Activated CD4-positive, alpha-beta T cell treated with anti-CD3 and anti-CD28 coated beads for 1 hour (primary cell): ENCODE results near the gene ZNF43.
"Not testable (repeated sequence)": the region's sequence is repeated elsewhere in the genome, so short reads cannot be mapped to it uniquely, and the experiment has no call there.

Experiments used
- DNase-seq: peaks from one replicate; pipeline ENCODE4 v3.0.0-alpha.2; 2020

Gene ZNF43

GRCh38 chr19:21835810-21836444 lies at the start of gene ZNF43:
ZNF43 (minus strand) TSS chr19:21836182; CDS start chr19:21836038, 144 bp downstream.
- DNase-seq: peak; percentile 86

- DNase-seq: not testable (repeated sequence)
These were observed 49.5 kb upstream of the ZNF43 start for GRCh38 chr19:21885516-21885915.

DNA sequence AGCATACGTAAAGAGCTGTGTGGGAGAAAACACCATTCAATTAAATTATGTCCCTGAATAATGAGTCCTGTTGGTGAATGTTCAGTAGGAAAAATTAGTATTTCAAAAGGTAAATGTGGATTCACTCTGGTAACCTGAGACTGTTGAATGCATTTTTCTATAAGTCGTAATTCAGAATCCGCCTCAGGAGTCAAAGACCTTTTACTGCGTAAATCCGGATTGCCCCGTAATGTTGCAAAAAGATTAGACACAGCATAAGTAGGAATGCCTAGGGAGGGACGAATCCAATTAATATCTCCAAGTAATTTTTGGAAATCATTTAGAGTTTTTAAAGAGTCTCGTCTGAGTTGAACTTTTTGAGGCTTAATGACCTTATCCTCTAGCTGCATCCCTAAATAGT lies 48.8 kb upstream of the ZNF43 start:
- not testable (repeated sequence) for DNase-seq

GRCh38 chr19:21883516-21883915 lies 47.5 kb upstream of the ZNF43 start:
- DNase-seq: no peak

- DNase-seq: not testable (repeated sequence)
These were observed 44.8 kb upstream of the ZNF43 start for GRCh38 chr19:21880761-21881160.

- DNase-seq: no peak
These were observed 42.7 kb upstream of the ZNF43 start for GRCh38 chr19:21878646-21879045.

GRCh38 chr19:21877976-21878375 lies 42.0 kb upstream of the ZNF43 start:
- DNase-seq: no peak

DNA sequence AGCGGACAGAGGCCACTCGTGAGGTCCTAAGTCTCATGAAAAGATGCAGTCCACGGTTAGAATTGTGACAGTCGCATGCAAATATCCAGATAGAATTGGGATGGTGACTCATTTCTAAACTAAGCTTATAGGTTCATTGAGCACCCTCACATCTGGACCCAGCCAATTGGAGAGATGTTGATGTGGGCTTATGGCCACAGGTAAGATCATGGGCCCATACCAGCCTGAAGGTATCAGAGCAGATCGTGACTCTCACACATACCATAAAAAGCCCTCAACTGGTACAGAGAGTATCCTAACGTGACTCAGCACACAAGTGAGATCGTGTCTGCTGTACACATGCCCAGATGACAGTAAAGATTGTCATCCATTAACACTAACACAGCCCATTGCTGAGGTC lies 40.6 kb upstream of the ZNF43 start:
- DNase-seq: not testable (repeated sequence)

DNA sequence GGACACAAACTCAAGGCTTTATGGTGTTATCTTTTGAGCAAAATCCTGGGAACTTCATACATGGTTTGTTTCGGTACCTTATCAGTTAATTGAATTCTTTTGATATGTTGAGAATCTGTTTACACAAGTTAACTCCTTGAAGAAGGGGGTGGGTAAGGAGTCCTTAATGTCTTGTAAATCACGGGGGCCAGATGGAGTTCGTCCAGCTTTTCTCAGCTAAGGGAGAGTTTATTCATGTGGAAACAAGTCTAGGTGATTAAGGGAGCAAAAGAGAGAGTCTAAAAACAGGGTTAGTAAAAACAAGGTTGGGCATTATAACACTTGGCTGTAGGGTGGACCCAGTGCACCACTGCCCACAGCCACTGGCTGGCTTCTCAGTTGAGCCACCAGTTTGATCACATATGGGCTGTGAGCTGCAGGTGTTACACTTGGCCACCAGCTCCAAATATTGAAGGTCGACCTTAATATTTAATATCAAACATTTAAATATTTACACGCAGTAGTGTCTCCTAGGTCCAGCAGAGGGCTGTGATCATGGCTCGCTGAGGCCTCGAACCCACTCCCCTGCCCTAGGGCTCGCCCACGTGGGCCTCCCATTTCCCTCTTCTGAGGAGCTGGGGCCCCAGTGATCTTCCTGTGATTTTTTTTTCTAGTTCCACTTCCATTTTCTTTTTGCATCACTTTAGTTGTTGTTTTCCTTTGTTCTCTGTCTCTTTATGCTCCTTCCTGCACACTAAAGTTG lies 21.0 kb upstream of the ZNF43 start:
- DNase-seq: no peak

DNA sequence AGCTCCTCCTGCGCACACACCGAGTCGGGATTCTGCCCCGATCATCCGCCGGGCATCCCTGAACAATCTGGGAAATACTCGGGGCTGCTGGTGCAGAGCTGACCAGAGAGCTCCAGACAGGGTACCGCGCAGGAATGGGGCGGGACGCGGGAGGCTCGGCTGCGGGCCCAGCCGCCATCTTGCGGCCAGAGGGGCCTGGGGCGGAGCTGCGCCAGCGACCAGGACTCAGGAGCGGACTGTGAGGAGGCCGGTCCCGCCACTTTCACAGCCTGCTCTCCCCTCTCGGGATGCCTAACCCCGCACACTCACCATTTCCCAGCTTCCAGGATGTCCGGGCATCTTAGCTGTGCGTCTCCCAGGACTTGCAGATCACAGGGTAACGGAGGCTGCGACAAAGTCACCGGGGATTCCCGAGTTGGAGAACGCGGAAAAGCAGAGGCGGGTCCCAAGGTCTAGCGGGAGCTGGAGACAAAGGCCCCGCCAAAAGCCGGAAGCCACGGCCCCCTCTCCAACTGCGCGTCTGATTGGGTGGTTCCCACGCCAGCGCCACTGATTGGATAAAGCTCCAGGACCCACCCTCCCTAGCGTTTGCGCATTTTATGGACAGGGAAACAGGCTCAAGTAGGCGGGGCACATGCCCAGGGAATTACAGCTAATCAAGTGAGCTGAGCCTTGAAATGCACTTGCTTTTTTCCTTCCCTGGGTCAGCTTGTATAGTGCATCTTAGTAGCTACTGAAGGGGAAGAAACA lies 15.8 kb upstream of the ZNF43 start:
- DNase-seq: peak; percentile 80

GRCh38 chr19:21850656-21851255 lies 14.8 kb upstream of the ZNF43 start:
- DNase-seq: no peak

- DNase-seq: no peak
These were observed 12.7 kb upstream of the ZNF43 start for GRCh38 chr19:21848706-21849105.

GRCh38 chr19:21843081-21843480 lies 7.1 kb upstream of the ZNF43 start:
- DNase-seq: no peak

DNA sequence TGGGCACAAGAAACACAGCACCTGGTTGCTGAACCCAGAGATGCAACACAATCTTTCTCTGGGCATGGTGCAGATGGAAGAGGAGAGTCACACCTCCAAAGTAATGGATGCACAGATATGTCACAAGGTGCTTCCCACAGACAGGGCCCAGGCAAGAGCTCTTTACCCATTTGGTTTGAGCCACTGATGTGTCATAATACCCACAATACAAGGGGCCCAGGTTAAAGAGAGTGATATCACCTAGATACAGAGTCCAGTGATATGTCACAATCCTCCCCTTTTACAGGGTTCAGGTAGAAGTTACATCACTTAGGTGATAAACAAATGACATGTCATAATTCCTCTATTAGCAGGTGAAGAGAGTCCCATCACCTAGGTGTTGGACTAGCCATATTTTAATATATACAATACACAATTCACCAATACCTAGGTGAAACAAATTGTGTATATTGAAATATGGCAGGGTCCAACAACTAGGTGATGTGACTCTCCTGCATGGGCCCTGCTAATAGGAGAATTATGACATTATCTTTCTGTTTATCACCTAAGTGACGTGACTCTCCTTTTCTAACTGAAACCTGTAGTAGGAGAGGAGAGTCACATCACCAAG lies 5.6 kb upstream of the ZNF43 start:
- no peak for DNase-seq

GRCh38 chr19:21841081-21841480 lies 5.1 kb upstream of the ZNF43 start:
- no peak for DNase-seq

- no peak for DNase-seq
These were observed 4.0 kb upstream of the ZNF43 start for GRCh38 chr19:21839976-21840375.

GRCh38 chr19:21838646-21839045 lies 2.7 kb upstream of the ZNF43 start:
- no peak for DNase-seq

- DNase-seq: no peak
These were observed 563 bp downstream of the ZNF43 start for GRCh38 chr19:21835429-21835809.

DNA sequence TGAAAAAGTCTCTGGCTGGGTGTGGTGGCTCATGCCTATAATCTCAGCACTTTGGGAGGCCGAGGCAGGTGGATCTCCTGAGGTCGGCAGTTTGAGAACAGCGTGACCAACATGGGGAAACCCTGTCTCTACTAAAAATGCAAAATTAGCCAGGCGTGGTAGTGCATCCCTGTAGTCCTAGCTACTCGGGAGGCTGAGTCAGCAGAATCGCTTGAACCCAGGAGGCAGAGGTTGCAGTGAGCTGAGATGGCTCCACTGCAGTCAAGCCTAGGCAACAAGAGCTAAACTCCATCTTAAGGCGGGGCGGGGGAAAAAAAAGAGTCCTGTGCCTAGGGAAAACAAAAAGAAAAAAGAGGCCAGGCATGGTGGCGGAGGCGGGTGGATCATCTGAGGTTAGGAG lies 2.2 kb downstream of the ZNF43 start:
- DNase-seq: no peak

GRCh38 chr19:21824679-21825078 lies 11.3 kb downstream of the ZNF43 start:
- no peak for DNase-seq

DNA sequence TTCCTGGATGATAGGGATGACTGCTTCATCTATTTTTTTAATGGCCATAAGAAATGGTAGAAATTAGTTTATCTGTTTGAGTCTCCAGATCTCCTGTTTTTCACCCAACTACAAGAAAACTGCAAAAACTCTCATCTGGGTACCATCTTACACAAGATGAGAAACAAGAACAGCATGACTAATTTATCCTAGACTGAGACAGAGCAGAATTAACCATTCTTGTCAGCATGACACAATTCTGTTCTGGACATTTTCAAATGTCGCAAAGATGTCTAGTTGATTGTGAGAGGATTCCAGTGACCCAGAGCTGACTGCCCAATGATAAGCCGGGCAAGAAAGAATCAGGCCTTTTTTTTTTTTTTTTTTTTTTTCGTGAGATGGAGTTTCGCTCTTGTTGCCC lies 12.8 kb downstream of the ZNF43 start:
- no peak for DNase-seq

GRCh38 chr19:21812448-21812847 lies 23.5 kb downstream of the ZNF43 start:
- DNase-seq: no peak

GRCh38 chr19:21808400-21809000 lies 27.5 kb downstream of the ZNF43 start:
- not testable (repeated sequence) for DNase-seq
